HCT116 (cell line): Measurements from ENCODE around the gene TEKT4.

Source experiments
- CBX3 ChIP-seq: IDR thresholded peaks from 2 replicates; pipeline ENCODE4 v1.6.1; 2012; ENCODE audit warnings: low read depth
- CEBPB ChIP-seq: IDR thresholded peaks from 2 replicates; pipeline ENCODE4 v1.6.1; 2012; ENCODE audit warnings: low read depth
- EZH2 ChIP-seq: fragments of 200-600 bp; sonication (generic); IDR thresholded peaks from 2 replicates; pipeline ENCODE4 v1.6.1; 2017; ENCODE audit warnings: antibody characterized with exemption, mixed run types
- EZH2phosphoT487 ChIP-seq: fragments of 200-600 bp; IDR thresholded peaks from 2 replicates; pipeline ENCODE4 v1.6.1; 2018; ENCODE audit warnings: antibody characterized with exemption, borderline replicate concordance
- POLR2A ChIP-seq: IDR thresholded peaks from 2 replicates; pipeline ENCODE4 v1.7.0; 2011; ENCODE audit warnings: borderline replicate concordance; ENCODE audit not compliant: insufficient read depth, insufficient read length; ENCODE audit errors: extremely low read depth
- SRF ChIP-seq: IDR thresholded peaks from 2 replicates; pipeline ENCODE4 v1.6.1; 2012; ENCODE audit warnings: low read depth
- TF ChIP-seq, protein P1 (sequence below): IDR thresholded peaks from 2 replicates; pipeline ENCODE4 v1.6.1; 2011; ENCODE audit warnings: mild to moderate bottlenecking, low read length, moderate library complexity; ENCODE audit not compliant: insufficient replicate concordance; ENCODE audit errors: extremely low read depth
- TF ChIP-seq, protein P2 (sequence below): IDR thresholded peaks from 2 replicates; pipeline ENCODE4 v1.6.1; 2012
- TF ChIP-seq, protein P3 (sequence below), 3 experiments: fragments of 200-600 bp in 1 of 3; sonication (generic) in 1 of 3; IDR thresholded peaks in 2 of 3; conservative IDR thresholded peaks in 1 of 3; 2 replicates each; pipeline ENCODE4 v1.5.1; 2012 to 2017; ENCODE audit warnings: low read depth in 2 of 3, low read length in 2 of 3, antibody characterized with exemption in 1 of 3, borderline replicate concordance in 1 of 3, control low read depth in 1 of 3, mild to moderate bottlenecking in 1 of 3, mixed read lengths in 1 of 3, mixed run types in 1 of 3, moderate library complexity in 1 of 3; ENCODE audit not compliant: insufficient read depth in 1 of 3
- TF ChIP-seq, protein P4 (sequence below): IDR thresholded peaks from 2 replicates; pipeline ENCODE4 v1.6.1; 2012

DNA sequence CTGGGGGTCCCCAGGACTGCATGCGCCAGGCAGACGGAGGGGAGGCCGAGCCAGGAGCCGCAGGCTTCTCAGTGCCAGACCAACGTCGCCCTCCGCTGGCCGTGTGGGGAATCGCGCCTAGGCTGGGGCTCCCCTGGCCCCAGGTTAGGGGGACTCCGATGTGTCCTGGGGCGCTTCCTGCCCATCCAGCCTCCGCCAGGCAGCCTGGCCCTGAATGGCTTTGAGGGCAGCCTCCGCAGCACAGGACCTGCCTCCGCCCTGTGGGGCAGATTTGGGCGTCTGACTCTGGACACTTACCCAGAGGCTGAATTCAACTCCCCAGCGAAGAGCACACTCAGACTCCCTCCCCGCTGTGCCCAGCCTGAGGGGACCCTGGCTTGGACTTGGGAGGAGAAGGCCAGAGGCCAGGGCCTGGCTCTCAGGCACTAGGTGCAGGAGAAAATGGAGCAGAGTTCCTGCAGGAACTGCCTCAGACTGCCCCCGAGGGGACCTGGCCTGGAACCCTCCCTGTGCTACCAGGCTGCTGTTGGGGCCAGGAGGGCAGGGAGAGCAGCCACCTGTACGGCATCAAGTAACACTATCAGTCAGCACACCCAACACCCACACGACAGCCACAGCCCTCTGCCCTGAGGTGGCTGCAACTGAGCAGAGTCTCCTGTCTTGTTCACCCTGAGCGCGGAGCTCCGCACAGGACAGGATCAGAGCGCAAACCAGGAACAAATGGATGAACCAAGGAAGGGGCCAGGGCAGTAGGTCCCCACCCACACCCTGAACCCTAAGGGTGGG lies 597 bp upstream of the TEKT4 start:
- TF ChIP-seq, protein P1, sequence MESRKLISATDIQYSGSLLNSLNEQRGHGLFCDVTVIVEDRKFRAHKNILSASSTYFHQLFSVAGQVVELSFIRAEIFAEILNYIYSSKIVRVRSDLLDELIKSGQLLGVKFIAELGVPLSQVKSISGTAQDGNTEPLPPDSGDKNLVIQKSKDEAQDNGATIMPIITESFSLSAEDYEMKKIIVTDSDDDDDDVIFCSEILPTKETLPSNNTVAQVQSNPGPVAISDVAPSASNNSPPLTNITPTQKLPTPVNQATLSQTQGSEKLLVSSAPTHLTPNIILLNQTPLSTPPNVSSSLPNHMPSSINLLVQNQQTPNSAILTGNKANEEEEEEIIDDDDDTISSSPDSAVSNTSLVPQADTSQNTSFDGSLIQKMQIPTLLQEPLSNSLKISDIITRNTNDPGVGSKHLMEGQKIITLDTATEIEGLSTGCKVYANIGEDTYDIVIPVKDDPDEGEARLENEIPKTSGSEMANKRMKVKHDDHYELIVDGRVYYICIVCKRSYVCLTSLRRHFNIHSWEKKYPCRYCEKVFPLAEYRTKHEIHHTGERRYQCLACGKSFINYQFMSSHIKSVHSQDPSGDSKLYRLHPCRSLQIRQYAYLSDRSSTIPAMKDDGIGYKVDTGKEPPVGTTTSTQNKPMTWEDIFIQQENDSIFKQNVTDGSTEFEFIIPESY = no peak
- no peak for TF ChIP-seq SRF
- TF ChIP-seq, protein P2, sequence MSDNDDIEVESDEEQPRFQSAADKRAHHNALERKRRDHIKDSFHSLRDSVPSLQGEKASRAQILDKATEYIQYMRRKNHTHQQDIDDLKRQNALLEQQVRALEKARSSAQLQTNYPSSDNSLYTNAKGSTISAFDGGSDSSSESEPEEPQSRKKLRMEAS = no peak
- TF ChIP-seq, protein P3, sequence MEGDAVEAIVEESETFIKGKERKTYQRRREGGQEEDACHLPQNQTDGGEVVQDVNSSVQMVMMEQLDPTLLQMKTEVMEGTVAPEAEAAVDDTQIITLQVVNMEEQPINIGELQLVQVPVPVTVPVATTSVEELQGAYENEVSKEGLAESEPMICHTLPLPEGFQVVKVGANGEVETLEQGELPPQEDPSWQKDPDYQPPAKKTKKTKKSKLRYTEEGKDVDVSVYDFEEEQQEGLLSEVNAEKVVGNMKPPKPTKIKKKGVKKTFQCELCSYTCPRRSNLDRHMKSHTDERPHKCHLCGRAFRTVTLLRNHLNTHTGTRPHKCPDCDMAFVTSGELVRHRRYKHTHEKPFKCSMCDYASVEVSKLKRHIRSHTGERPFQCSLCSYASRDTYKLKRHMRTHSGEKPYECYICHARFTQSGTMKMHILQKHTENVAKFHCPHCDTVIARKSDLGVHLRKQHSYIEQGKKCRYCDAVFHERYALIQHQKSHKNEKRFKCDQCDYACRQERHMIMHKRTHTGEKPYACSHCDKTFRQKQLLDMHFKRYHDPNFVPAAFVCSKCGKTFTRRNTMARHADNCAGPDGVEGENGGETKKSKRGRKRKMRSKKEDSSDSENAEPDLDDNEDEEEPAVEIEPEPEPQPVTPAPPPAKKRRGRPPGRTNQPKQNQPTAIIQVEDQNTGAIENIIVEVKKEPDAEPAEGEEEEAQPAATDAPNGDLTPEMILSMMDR (IDR thresholded peaks at IDR 0.05 in 2 of 3, conservative IDR thresholded peaks at IDR 0.05 in 1 of 3; ENCODE audit: borderline replicate concordance in 1 of 3, insufficient read depth in 1 of 3, low read depth in 2 of 3, low read length in 2 of 3) = peak; percentile 29 to 89 (median 81); a peak in 5 of 6 replicates
- no peak for TF ChIP-seq EZH2phosphoT487
- TF ChIP-seq EZH2 = no peak
- TF ChIP-seq, protein P4, sequence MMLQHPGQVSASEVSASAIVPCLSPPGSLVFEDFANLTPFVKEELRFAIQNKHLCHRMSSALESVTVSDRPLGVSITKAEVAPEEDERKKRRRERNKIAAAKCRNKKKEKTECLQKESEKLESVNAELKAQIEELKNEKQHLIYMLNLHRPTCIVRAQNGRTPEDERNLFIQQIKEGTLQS = no peak
- no peak for TF ChIP-seq POLR2A
- no peak for TF ChIP-seq CBX3
- no peak for TF ChIP-seq CEBPB
